ENCODE results near the gene TOP1. TPM values are rescaled to one million over a fixed set of nuclear protein-coding genes. Genes with fewer than 3 reads are reported as not detected.

TOP1 gene
- total RNA-seq, 2 donors from 2014 or later, result 78.8 to 82.5 TPM

GRCh38 chr20:41081276-41081814, 52.7 kb downstream of the TOP1 start:
- Histone ChIP-seq H3K27me3 (ENCODE audit: control insufficient read depth, insufficient read depth, low read length, poor library complexity, severe bottlenecking) (no peaks in the 10 kb centered on the region), H3K4me3 (ENCODE audit: low read length) (no peak overlapping the region), H3K4me1 (ENCODE audit: control insufficient read depth, insufficient read depth, low read length) (peaks cover 5% of the 10 kb centered on the region), H3K9me3 (ENCODE audit: control insufficient read depth, low read length) (no peaks in the 10 kb centered on the region), H3K27ac (ENCODE audit: low read depth, low read length) (no peak overlapping the region), H3K36me3 (ENCODE audit: control insufficient read depth, insufficient read depth, low read length) (peaks cover 96% of the 10 kb centered on the region), H3K9ac (ENCODE audit: extremely low read depth, low read length, poor library complexity, severe bottlenecking) (no peak overlapping the region)
- peaks cover 4% of the 10 kb centered on the region for H3K4me1 Mint-ChIP-seq
- no peak for TF ChIP-seq CTCF (conservative IDR thresholded peaks at IDR 0.05)
- H3K27ac Mint-ChIP-seq, result no peak overlapping the region
- no peaks in the 10 kb centered on the region for H3K27me3 Mint-ChIP-seq (ENCODE audit: insufficient read depth)
- DNase-seq, result no peak
- H3K4me3 Mint-ChIP-seq, result no peak overlapping the region
- H3K9me3 Mint-ChIP-seq, result no peaks in the 10 kb centered on the region
- H3K36me3 Mint-ChIP-seq (ENCODE audit: low read depth), result peaks cover 73% of the 10 kb centered on the region

- peaks cover 4% of the 10 kb centered on the region for H3K4me1 Mint-ChIP-seq
- no peaks in the 10 kb centered on the region for H3K9me3 Mint-ChIP-seq
- no peaks in the 10 kb centered on the region for H3K27me3 ChIP-seq (ENCODE audit: control insufficient read depth, insufficient read depth, low read length, poor library complexity, severe bottlenecking)
- peaks cover 76% of the 10 kb centered on the region for H3K36me3 Mint-ChIP-seq (ENCODE audit: low read depth)
- H3K4me3 Mint-ChIP-seq, result no peak overlapping the region
- no peak for DNase-seq
- peaks cover 5% of the 10 kb centered on the region for H3K4me1 ChIP-seq (ENCODE audit: control insufficient read depth, insufficient read depth, low read length)
- H3K27ac ChIP-seq (ENCODE audit: low read depth, low read length), result no peak overlapping the region
- peaks cover 98% of the 10 kb centered on the region for H3K36me3 ChIP-seq (ENCODE audit: control insufficient read depth, insufficient read depth, low read length)
- no peak for TF ChIP-seq CTCF (conservative IDR thresholded peaks at IDR 0.05)
- 92 to 100% methylated on average over 1 of the region's 2 CpGs for WGBS, 2 experiments (ENCODE audit: insufficient coverage in 1 of 2, insufficient read length in 1 of 2)
- no peak overlapping the region for H3K4me3 ChIP-seq (ENCODE audit: low read length)
- no peaks in the 10 kb centered on the region for H3K9me3 ChIP-seq (ENCODE audit: control insufficient read depth, low read length)
- H3K27me3 Mint-ChIP-seq (ENCODE audit: insufficient read depth), result no peaks in the 10 kb centered on the region
- H3K27ac Mint-ChIP-seq, result no peak overlapping the region
- no peak overlapping the region for H3K9ac ChIP-seq (ENCODE audit: extremely low read depth, low read length, poor library complexity, severe bottlenecking)
Observed at GRCh38 chr20:41082306-41082705, 53.7 kb downstream of the TOP1 start.

- Histone ChIP-seq H3K9ac (ENCODE audit: extremely low read depth, low read length, poor library complexity, severe bottlenecking) (no peak overlapping the region), H3K27me3 (ENCODE audit: control insufficient read depth, insufficient read depth, low read length, poor library complexity, severe bottlenecking) (no peaks in the 10 kb centered on the region), H3K9me3 (ENCODE audit: control insufficient read depth, low read length) (no peaks in the 10 kb centered on the region), H3K4me1 (ENCODE audit: control insufficient read depth, insufficient read depth, low read length) (no peaks in the 10 kb centered on the region), H3K27ac (ENCODE audit: low read depth, low read length) (no peak overlapping the region), H3K36me3 (ENCODE audit: control insufficient read depth, insufficient read depth, low read length) (peaks cover 88% of the 10 kb centered on the region), H3K4me3 (ENCODE audit: low read length) (no peak overlapping the region)
- 93 to 100% methylated on average over 3 of the region's 3 CpGs for WGBS, 2 experiments (ENCODE audit: insufficient coverage in 1 of 2, insufficient read length in 1 of 2)
- no peak for TF ChIP-seq CTCF (conservative IDR thresholded peaks at IDR 0.05)
- Mint-ChIP-seq H3K36me3 (ENCODE audit: low read depth) (peaks cover 83% of the 10 kb centered on the region), H3K9me3 (no peaks in the 10 kb centered on the region), H3K27me3 (ENCODE audit: insufficient read depth) (no peaks in the 10 kb centered on the region), H3K27ac (no peak overlapping the region), H3K4me3 (no peak overlapping the region), H3K4me1 (no peaks in the 10 kb centered on the region)
- no peak for DNase-seq
Observed at GRCh38 chr20:41085606-41086005, 57.0 kb downstream of the TOP1 start.
